GM18858 (cell line): Measurements from ENCODE around the gene ARHGAP35.
"Not testable (repeated sequence)": the region's sequence is repeated elsewhere in the genome, so short reads cannot be mapped to it uniquely, and the experiment has no call there.

Experiments
- ATAC-seq: cut with Tn5 transposase; IDR thresholded peaks from one replicate; pipeline ENCODE4 v1.9.1; 2021; ENCODE audit not compliant: unreplicated experiment

The ARHGAP35 gene

GRCh38 chr19:46860846-46861690 lies at the start of gene ARHGAP35:
Gene ARHGAP35, plus strand, starts transcription at chr19:46860997. Its CDS starts 57,679 bp downstream, at chr19:46918676.
- ATAC-seq: no peak

GRCh38 chr19:46812977-46813838 lies 47.6 kb upstream of the ARHGAP35 start:
- no peak for ATAC-seq

- no peak for ATAC-seq
These were observed 46.9 kb upstream of the ARHGAP35 start for GRCh38 chr19:46813839-46814358.

GRCh38 chr19:46815833-46816627 lies 44.8 kb upstream of the ARHGAP35 start:
- ATAC-seq: no peak

- ATAC-seq: no peak
These were observed 42.0 kb upstream of the ARHGAP35 start for GRCh38 chr19:46818812-46819211.

- ATAC-seq: no peak
These were observed 39.0 kb upstream of the ARHGAP35 start for GRCh38 chr19:46821512-46822409.

- ATAC-seq: not testable (repeated sequence)
These were observed 38.4 kb upstream of the ARHGAP35 start for GRCh38 chr19:46822410-46822787.

GRCh38 chr19:46823049-46823448 lies 37.7 kb upstream of the ARHGAP35 start:
- no peak for ATAC-seq

- no peak for ATAC-seq
These were observed 35.7 kb upstream of the ARHGAP35 start for GRCh38 chr19:46824890-46825730.

GRCh38 chr19:46825731-46826055 lies 35.1 kb upstream of the ARHGAP35 start:
- no peak for ATAC-seq

- ATAC-seq: no peak
These were observed 32.3 kb upstream of the ARHGAP35 start for GRCh38 chr19:46828484-46828883.

- no peak for ATAC-seq
These were observed 29.9 kb upstream of the ARHGAP35 start for GRCh38 chr19:46830864-46831263.

GRCh38 chr19:46834121-46834520 lies 26.7 kb upstream of the ARHGAP35 start:
- no peak for ATAC-seq

- ATAC-seq: no peak
These were observed 25.8 kb upstream of the ARHGAP35 start for GRCh38 chr19:46834984-46835383.

- ATAC-seq: no peak
These were observed 22.6 kb upstream of the ARHGAP35 start for GRCh38 chr19:46838160-46838559.

GRCh38 chr19:46839752-46840497 lies 20.9 kb upstream of the ARHGAP35 start:
- ATAC-seq: no peak

GRCh38 chr19:46840498-46840942 lies 20.3 kb upstream of the ARHGAP35 start:
- no peak for ATAC-seq

- ATAC-seq: no peak
These were observed 19.2 kb upstream of the ARHGAP35 start for GRCh38 chr19:46841458-46842083.
